Measurements from ENCODE around the gene RNASE2. TPM values are rescaled to one million over a fixed set of nuclear protein-coding genes. Genes with fewer than 3 reads are reported as not detected.
"Not testable (repeated sequence)": the region's sequence is repeated elsewhere in the genome, so short reads cannot be mapped to it uniquely, and the experiment has no call there.

Gene RNASE2
- total RNA-seq, 1 donor from 2014 or later, result not detected

DNA sequence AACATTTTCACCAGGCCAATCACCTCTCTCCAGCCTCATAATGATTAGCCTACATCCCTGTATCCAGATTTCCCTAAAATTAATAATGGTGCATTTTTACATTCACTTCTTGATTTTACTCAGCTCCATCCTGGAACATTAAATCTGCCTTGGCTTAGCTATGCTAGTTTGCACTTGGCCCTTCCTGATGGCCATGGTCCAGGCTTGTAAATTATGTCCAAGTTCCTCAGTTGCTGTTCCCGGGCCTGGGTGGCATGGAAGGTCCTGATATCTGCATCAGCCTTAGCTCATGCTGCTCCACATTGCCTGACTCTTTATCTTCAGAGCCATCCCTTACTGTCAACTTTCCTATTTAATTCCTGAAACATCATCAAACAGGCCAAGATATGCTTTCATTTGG is 23.4 kb downstream of the RNASE2 start:
- no peak for TF ChIP-seq CTCF (IDR thresholded peaks at IDR 0.05; ENCODE audit: unreplicated experiment)
- no peak overlapping the region for H3K4me3 Mint-ChIP-seq (ENCODE audit: low read depth)
- H3K36me3 Mint-ChIP-seq (ENCODE audit: insufficient read depth), result no peaks in the 10 kb centered on the region
- DNase-seq (ENCODE audit: low spot score, unreplicated experiment), result no peak
- H3K9me3 Mint-ChIP-seq (ENCODE audit: low read depth), result no peaks in the 10 kb centered on the region
- no peaks in the 10 kb centered on the region for H3K4me1 Mint-ChIP-seq (ENCODE audit: low read depth)
- H3K27me3 Mint-ChIP-seq, result peaks cover 4% of the 10 kb centered on the region
- no peak overlapping the region for H3K27ac Mint-ChIP-seq

GRCh38 chr14:20980906-20981305 is 25.6 kb downstream of the RNASE2 start:
- H3K9me3 Mint-ChIP-seq (ENCODE audit: low read depth), result no peaks in the 10 kb centered on the region
- H3K4me3 Mint-ChIP-seq (ENCODE audit: low read depth), result no peak overlapping the region
- H3K27ac Mint-ChIP-seq, result no peak overlapping the region
- no peaks in the 10 kb centered on the region for H3K4me1 Mint-ChIP-seq (ENCODE audit: low read depth)
- no peak for TF ChIP-seq CTCF (IDR thresholded peaks at IDR 0.05; ENCODE audit: unreplicated experiment)
- peaks cover 3% of the 10 kb centered on the region for H3K27me3 Mint-ChIP-seq
- DNase-seq (ENCODE audit: low spot score, unreplicated experiment), result no peak
- H3K36me3 Mint-ChIP-seq (ENCODE audit: insufficient read depth), result no peaks in the 10 kb centered on the region

GRCh38 chr14:20982646-20983369 is 27.5 kb downstream of the RNASE2 start:
- DNase-seq (ENCODE audit: low spot score, unreplicated experiment), result no peak
- Mint-ChIP-seq H3K27me3 (peaks cover 3% of the 10 kb centered on the region), H3K4me3 (ENCODE audit: low read depth) (no peak overlapping the region), H3K36me3 (ENCODE audit: insufficient read depth) (no peaks in the 10 kb centered on the region), H3K27ac (peak overlapping the region; percentile 55), H3K9me3 (ENCODE audit: low read depth) (no peaks in the 10 kb centered on the region), H3K4me1 (ENCODE audit: low read depth) (no peaks in the 10 kb centered on the region)
- no peak for TF ChIP-seq CTCF (IDR thresholded peaks at IDR 0.05; ENCODE audit: unreplicated experiment)

DNA sequence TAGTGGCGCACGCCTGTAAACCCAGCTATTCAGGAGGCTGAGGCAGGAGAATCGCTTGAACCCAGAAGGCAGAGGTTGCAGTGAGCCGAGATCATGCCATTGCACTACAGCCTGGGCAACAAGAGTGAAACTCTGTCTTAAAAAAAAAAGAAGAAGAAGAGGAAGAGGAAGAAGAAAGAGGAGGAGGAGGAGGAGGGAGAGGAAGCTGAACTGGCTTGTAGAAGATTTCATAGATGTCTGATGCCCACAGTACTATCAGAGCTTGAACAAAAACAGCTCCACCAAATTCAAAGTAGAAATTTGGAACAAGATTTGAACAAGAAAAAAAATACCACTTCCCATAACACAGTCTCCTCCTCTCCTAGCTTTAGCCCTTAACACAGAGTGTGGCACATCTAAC is 30.4 kb downstream of the RNASE2 start:
- H3K9me3 Mint-ChIP-seq (ENCODE audit: low read depth); DNase-seq (ENCODE audit: low spot score, unreplicated experiment); H3K4me1 Mint-ChIP-seq (ENCODE audit: low read depth); H3K36me3 Mint-ChIP-seq (ENCODE audit: insufficient read depth); H3K27me3 Mint-ChIP-seq; H3K27ac Mint-ChIP-seq; H3K4me3 Mint-ChIP-seq (ENCODE audit: low read depth): not testable (repeated sequence)

- H3K36me3 Mint-ChIP-seq (ENCODE audit: insufficient read depth), result peaks cover 2% of the 10 kb centered on the region
- H3K4me3 Mint-ChIP-seq (ENCODE audit: low read depth), result no peak overlapping the region
- TF ChIP-seq CTCF (IDR thresholded peaks at IDR 0.05; ENCODE audit: unreplicated experiment), result no peak
- peaks cover 9% of the 10 kb centered on the region for H3K4me1 Mint-ChIP-seq (ENCODE audit: low read depth)
- no peaks in the 10 kb centered on the region for H3K27me3 Mint-ChIP-seq
- no peak for DNase-seq (ENCODE audit: low spot score, unreplicated experiment)
- H3K9me3 Mint-ChIP-seq (ENCODE audit: low read depth), result no peaks in the 10 kb centered on the region
- no peak overlapping the region for H3K27ac Mint-ChIP-seq
Measured at GRCh38 chr14:20986811-20987210, 31.5 kb downstream of the RNASE2 start.

Measured in progenitor cell of endocrine pancreas (in vitro differentiated cells).